GM21825 (cell line): ENCODE measurements around the gene PRDM7.
"Not testable (repeated sequence)": the region's sequence is repeated elsewhere in the genome, so short reads cannot be mapped to it uniquely, and the experiment has no call there.

Experiments used
- ATAC-seq: cut with Tn5 transposase; IDR thresholded peaks from one replicate; pipeline ENCODE4 v1.9.1; 2021; ENCODE audit warnings: mild to moderate bottlenecking, moderate library complexity; ENCODE audit not compliant: unreplicated experiment

The PRDM7 gene

DNA sequence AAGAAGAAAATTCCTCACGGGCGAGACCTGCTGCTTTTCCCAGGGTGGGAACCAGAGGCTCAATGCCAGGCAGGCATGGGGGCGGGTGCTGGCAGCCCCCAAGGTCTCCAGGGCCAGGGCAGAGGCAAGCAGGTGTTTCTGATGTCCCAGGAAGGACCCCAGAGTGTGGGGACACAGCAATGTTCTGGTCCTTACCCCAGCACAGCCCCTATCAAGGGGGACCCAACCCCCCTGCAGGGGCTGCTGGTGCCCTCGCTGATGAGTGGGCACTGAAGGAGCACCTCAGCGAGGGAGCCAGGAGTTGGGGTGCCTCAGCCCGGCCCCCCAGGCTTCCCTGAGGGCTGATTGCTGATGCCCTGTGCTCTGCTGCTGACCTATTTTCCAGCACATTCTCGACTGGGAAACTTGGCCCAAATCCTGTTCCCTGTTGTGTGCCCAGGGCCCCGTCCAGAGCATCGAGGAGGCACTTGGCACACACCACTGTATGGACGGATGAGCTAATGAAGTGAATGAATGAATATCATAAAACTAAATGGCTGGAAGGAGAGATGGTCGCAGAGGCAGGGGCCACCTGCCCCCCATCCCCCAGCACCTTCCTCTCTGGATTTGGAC, 60.7 kb downstream of the PRDM7 start:
- no peak for ATAC-seq

GRCh38 chr16:90015586-90016338, 61.4 kb downstream of the PRDM7 start:
- ATAC-seq, result no peak

DNA sequence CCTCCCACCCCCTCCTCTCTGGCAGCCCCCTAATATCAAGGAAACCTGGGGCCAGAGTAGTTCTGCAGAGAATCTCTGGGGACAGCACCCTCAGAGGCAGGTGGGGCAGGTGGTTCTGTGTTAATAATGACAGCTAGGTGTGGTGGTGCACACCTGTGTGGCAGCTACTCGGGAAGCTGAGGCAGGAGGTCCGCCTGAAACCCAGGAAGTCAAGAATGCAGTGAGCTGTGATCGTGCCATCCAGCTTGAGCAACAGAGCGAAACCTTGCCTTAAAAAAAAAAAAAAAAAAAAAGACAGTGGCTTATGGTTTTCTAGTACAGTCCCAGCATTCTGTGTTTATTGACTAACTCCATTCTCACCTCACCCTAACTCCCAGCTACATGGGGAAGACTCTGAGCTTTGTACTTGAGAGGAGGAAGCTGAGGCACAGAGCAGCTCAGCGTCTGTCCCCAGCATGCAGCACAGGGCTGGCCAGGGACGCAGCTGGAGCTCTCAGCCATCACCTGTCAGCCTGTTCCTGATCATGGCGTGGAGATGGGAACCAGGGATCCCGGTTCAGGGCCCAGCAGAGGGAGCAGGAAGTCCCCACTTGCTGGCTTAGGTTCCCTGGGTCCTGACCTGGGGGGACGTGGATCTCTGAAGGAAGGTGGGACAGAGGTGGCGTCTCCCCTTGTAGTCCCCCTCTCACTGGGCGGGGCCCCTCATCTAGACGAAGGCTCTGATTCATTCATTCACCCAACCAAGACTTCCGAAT, 64.0 kb downstream of the PRDM7 start:
- ATAC-seq, result no peak

- no peak for ATAC-seq
Measured at GRCh38 chr16:90011908-90012501, 65.1 kb downstream of the PRDM7 start.

- no peak for ATAC-seq
Measured at GRCh38 chr16:90011508-90011819, 65.7 kb downstream of the PRDM7 start.

GRCh38 chr16:90010676-90011507, 66.2 kb downstream of the PRDM7 start:
- ATAC-seq, result no peak

DNA sequence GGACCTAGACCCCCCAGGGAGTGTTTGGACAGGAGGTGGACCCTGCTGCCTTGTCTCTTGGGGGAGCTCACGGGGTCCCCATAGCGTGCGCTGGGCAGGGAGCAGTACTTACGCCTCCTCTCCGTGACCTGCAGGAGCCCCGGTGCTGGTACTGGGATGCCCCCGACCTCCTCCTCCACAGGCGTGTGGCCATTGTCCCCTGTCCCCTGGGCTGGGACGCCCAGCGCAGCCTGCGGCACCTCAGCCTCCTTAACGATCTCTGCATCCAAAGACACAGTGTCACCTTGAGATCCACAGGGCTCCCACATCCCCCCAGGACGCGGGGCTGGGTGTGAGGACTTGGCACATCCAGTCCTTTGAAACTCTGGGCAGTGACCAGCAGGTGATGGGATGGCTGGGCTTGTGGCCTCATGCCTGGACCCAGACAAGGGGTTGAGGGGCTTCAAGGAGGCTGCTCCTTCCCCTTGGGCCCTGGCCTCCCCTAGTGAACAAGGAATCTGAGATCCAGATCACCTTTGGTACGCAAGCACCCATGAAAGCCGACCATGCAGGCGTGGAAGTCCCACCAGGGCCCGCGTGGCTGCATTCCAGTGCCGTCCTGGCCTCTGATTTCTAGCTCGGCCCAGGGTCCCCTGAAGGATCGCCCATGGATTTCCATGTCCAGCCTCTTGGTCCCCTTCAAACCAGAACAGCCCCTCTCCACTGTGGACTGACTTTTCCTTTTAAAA, 67.8 kb downstream of the PRDM7 start:
- ATAC-seq, result no peak

GRCh38 chr16:90008708-90009145, 68.4 kb downstream of the PRDM7 start:
- ATAC-seq, result peak; percentile 66

- ATAC-seq, result not testable (repeated sequence)
Measured at GRCh38 chr16:90007635-90008234, 69.4 kb downstream of the PRDM7 start.

DNA sequence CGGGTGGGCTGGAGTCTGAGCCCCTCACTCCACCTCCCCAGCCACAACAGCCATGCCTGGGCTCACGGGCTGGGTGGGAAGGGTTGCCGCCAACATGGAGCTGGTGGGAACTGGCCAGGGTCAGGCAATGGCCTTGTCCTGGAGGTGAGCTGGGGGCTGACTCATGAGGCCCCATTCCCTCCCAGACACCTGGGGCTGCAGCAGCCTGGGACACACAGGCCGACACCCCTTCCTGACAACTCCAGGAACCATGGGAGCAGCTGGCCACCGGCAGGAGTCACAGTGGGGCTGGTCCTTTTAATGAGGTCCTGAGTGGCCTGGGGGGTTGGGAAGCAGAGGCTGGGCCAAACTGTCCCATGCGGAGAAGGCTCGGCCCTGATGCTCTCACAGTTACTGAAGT, 70.1 kb downstream of the PRDM7 start:
- ATAC-seq, result no peak
